ENCODE measurements around the gene ACTR1A. TPM values are rescaled to one million over a fixed set of nuclear protein-coding genes. Genes with fewer than 3 reads are reported as not detected.

ACTR1A gene
- total RNA-seq, 4 donors from 2014 or later: 212 to 261 (median 252) TPM

- H3K4me3 ChIP-seq: no peak overlapping the region
- no peak for ATAC-seq
- no peaks in the 10 kb centered on the region for H3K9me3 ChIP-seq
- in situ Hi-C loops (cut with MboI; ENCODE audit: low sequenced_read_pairs in 4 of 4) (loop anchor here in 2 of 4 donors (5.0 to 10.0 kb wide), 2 partner anchors 53 to 75 kb away; no protein-coding TSS in a partner anchor), intact Hi-C loops (cut with DNase I; ENCODE audit: low total_unique reads) (no loop called here)
- no peaks in the 10 kb centered on the region for H3K27me3 ChIP-seq
- no peak for DNase-seq
- H3K36me3 ChIP-seq: no peaks in the 10 kb centered on the region
- H3K4me1 ChIP-seq: peaks cover 0 to 8% of the 10 kb centered on the region in 2 donors
- TF ChIP-seq, protein P1, sequence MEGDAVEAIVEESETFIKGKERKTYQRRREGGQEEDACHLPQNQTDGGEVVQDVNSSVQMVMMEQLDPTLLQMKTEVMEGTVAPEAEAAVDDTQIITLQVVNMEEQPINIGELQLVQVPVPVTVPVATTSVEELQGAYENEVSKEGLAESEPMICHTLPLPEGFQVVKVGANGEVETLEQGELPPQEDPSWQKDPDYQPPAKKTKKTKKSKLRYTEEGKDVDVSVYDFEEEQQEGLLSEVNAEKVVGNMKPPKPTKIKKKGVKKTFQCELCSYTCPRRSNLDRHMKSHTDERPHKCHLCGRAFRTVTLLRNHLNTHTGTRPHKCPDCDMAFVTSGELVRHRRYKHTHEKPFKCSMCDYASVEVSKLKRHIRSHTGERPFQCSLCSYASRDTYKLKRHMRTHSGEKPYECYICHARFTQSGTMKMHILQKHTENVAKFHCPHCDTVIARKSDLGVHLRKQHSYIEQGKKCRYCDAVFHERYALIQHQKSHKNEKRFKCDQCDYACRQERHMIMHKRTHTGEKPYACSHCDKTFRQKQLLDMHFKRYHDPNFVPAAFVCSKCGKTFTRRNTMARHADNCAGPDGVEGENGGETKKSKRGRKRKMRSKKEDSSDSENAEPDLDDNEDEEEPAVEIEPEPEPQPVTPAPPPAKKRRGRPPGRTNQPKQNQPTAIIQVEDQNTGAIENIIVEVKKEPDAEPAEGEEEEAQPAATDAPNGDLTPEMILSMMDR (IDR thresholded peaks at IDR 0.05 in 4 of 5, conservative IDR thresholded peaks at IDR 0.05 in 1 of 5): no peak
- no peak for TF ChIP-seq POLR2A (IDR thresholded peaks at IDR 0.05)
- H3K27ac ChIP-seq: no peak overlapping the region
Measured at GRCh38 chr10:102519246-102519825, 16.8 kb upstream of the ACTR1A start.

- intact Hi-C loops (cut with DNase I; ENCODE audit: low total_unique reads): no loop called here
- TF ChIP-seq, protein P1 (IDR thresholded peaks at IDR 0.05 in 4 of 5, conservative IDR thresholded peaks at IDR 0.05 in 1 of 5): no peak
- TF ChIP-seq POLR2A (IDR thresholded peaks at IDR 0.05): no peak
- no peak overlapping the region for H3K4me3 ChIP-seq
- DNase-seq (no peak), ATAC-seq (peak in 1 of 2 donors; percentile 12)
- H3K9me3 ChIP-seq: no peaks in the 10 kb centered on the region
- peaks cover 0 to 8% of the 10 kb centered on the region in 2 donors for H3K4me1 ChIP-seq
- in situ Hi-C loops (cut with MboI; ENCODE audit: low sequenced_read_pairs in 4 of 4): loop anchor here in 2 of 4 donors (5.0 to 10.0 kb wide), 2 partner anchors 55 to 77 kb away; no protein-coding TSS in a partner anchor
- peaks cover 0 to 8% of the 10 kb centered on the region in 2 donors for H3K36me3 ChIP-seq
- no peak overlapping the region for H3K27ac ChIP-seq
- H3K27me3 ChIP-seq: no peaks in the 10 kb centered on the region
Measured at GRCh38 chr10:102517553-102517952, 15.0 kb upstream of the ACTR1A start.

DNA sequence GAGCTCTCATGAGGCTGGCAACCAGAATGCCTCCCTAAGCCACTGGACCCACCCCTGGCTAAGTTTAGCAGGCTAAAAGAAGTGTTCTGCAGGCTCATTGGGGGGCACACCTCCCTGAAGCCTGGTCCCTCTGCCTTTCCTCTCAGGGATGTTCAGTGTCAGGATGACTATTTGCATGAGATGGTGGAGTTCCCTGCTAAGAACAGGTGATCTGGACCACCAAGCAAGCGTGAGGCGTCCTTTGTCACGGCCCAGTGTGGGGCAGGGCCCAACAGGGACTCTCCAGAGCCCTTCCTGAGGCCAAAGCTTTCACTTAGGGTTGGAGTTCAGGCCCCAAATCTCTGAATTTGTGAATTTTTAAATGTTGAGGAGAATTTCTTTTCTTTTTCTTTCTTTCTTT, 13.2 kb upstream of the ACTR1A start:
- no peaks in the 10 kb centered on the region for H3K9me3 ChIP-seq
- no peak for TF ChIP-seq POLR2A (IDR thresholded peaks at IDR 0.05)
- TF ChIP-seq, protein P1 (IDR thresholded peaks at IDR 0.05 in 4 of 5, conservative IDR thresholded peaks at IDR 0.05 in 1 of 5): no peak
- peaks cover 0 to 17% of the 10 kb centered on the region in 2 donors for H3K36me3 ChIP-seq
- ATAC-seq (no peak), DNase-seq (no peak)
- in situ Hi-C loops (cut with MboI; ENCODE audit: low sequenced_read_pairs in 4 of 4): loop anchor here in 2 of 4 donors (5.0 to 10.0 kb wide), 2 partner anchors 57 to 79 kb away; no protein-coding TSS in a partner anchor
- H3K27ac ChIP-seq: no peak overlapping the region
- no peak overlapping the region for H3K4me3 ChIP-seq
- peaks cover 0 to 8% of the 10 kb centered on the region in 2 donors for H3K4me1 ChIP-seq
- intact Hi-C loops (cut with DNase I; ENCODE audit: low total_unique reads): no loop called here
- no peaks in the 10 kb centered on the region for H3K27me3 ChIP-seq

DNA sequence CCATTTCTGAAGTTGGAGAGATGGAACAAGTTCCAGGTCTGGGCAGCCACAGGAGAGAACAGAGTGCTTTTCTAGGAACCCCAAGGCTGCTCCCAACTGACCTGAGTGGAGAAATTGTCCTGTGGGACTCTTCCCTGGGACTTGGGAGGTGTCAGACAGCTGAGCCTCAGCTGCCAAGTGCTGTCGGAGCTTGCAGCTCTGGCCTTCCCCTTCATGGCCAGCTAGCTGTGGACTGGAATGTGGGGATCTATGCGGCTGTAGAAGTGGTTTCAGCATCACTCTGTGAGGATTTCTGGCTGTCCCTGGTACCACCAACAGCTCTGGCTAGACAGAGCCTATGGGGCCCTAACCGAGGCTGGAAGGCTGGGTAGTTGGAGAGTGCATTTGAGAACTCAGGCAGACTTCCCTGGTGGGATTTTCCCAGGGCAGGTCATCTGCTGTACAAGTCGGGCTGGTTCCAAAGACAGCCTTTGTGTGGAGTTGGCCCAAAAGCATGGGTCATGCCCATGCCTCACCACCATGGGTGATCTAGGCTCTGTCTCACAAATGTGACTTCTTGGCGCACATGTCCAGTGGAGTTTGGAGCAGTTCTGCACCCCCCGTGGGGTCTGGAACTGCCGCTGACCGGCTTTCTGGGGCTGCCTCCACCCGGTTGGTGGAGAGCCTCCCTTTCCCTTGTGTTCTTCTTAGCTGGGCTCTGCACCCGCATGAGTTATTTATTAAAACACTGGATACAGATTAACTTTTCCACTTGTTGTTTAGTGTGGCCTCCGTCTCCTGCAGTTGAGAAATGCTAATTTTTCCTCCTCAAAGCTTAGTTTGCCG, 12.2 kb upstream of the ACTR1A start:
- H3K4me3 ChIP-seq: no peak overlapping the region
- H3K27me3 ChIP-seq: no peaks in the 10 kb centered on the region
- intact Hi-C loops (cut with DNase I; ENCODE audit: low total_unique reads) (no loop called here), in situ Hi-C loops (cut with MboI; ENCODE audit: low sequenced_read_pairs in 4 of 4) (loop anchor here in 2 of 4 donors (5.0 to 10.0 kb wide), 2 partner anchors 58 to 80 kb away; no protein-coding TSS in a partner anchor)
- H3K9me3 ChIP-seq: no peaks in the 10 kb centered on the region
- DNase-seq (no peak), ATAC-seq (no peak)
- TF ChIP-seq, protein P1 (IDR thresholded peaks at IDR 0.05 in 4 of 5, conservative IDR thresholded peaks at IDR 0.05 in 1 of 5): no peak
- TF ChIP-seq POLR2A (IDR thresholded peaks at IDR 0.05): no peak
- H3K36me3 ChIP-seq: peaks cover 0 to 23% of the 10 kb centered on the region in 2 donors
- peaks cover 0 to 8% of the 10 kb centered on the region in 2 donors for H3K4me1 ChIP-seq
- no peak overlapping the region for H3K27ac ChIP-seq
